ENCODE results near the gene LIPC. TPM values are rescaled to one million over a fixed set of nuclear protein-coding genes. Genes with fewer than 3 reads are reported as not detected.

Gene LIPC
- total RNA-seq, 4 donors from 2014 or later, result 0.48 to 8.2 (median 2.6) TPM; not detected in 1

GRCh38 chr15:58606577-58607080, 174.8 kb downstream of the LIPC start:
- Histone ChIP-seq H3K27me3 (no peaks in the 10 kb centered on the region), H3K27ac (no peak overlapping the region), H3K9me3 (no peaks in the 10 kb centered on the region), H3K4me1 (peaks cover 0 to under 1% (median 0%) of the 10 kb centered on the region in 4 donors), H3K36me3 (peaks cover 0 to 16% (median 0%) of the 10 kb centered on the region in 4 donors), H3K4me3 (no peak overlapping the region)
- 90 to 100% methylated on average over 1 to 4 of the region's 4 CpGs for WGBS, 2 donors (ENCODE audit: low coverage in 1 of 2)
- in situ Hi-C loops (cut with MboI; ENCODE audit: low pct_ligation_motif_present in 1 of 4, low pct_unique_long_range_greater_than_20kb in 1 of 4, low sequenced_read_pairs in 3 of 4) (no loop called here), intact Hi-C loops (cut with DNase I; ENCODE audit: low total_unique reads) (no loop called here)
- TF ChIP-seq POLR2A (IDR thresholded peaks at IDR 0.05) (no peak), POLR2AphosphoS5 (IDR thresholded peaks at IDR 0.05) (no peak), EP300 (IDR thresholded peaks at IDR 0.05; ENCODE audit: low read depth) (no peak)
- TF ChIP-seq, protein P1, sequence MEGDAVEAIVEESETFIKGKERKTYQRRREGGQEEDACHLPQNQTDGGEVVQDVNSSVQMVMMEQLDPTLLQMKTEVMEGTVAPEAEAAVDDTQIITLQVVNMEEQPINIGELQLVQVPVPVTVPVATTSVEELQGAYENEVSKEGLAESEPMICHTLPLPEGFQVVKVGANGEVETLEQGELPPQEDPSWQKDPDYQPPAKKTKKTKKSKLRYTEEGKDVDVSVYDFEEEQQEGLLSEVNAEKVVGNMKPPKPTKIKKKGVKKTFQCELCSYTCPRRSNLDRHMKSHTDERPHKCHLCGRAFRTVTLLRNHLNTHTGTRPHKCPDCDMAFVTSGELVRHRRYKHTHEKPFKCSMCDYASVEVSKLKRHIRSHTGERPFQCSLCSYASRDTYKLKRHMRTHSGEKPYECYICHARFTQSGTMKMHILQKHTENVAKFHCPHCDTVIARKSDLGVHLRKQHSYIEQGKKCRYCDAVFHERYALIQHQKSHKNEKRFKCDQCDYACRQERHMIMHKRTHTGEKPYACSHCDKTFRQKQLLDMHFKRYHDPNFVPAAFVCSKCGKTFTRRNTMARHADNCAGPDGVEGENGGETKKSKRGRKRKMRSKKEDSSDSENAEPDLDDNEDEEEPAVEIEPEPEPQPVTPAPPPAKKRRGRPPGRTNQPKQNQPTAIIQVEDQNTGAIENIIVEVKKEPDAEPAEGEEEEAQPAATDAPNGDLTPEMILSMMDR (IDR thresholded peaks at IDR 0.05), result no peak
- DNase-seq, result no peak

- no peaks in the 10 kb centered on the region for H3K27me3 ChIP-seq
- H3K27ac ChIP-seq, result no peak overlapping the region
- TF ChIP-seq EP300 (IDR thresholded peaks at IDR 0.05; ENCODE audit: low read depth) (no peak), POLR2A (IDR thresholded peaks at IDR 0.05) (no peak), POLR2AphosphoS5 (IDR thresholded peaks at IDR 0.05) (no peak)
- TF ChIP-seq, protein P1 (IDR thresholded peaks at IDR 0.05), result no peak
- intact Hi-C loops (cut with DNase I; ENCODE audit: low total_unique reads) (no loop called here), in situ Hi-C loops (cut with MboI; ENCODE audit: low pct_ligation_motif_present in 1 of 4, low pct_unique_long_range_greater_than_20kb in 1 of 4, low sequenced_read_pairs in 3 of 4) (no loop called here)
- no peak overlapping the region for H3K4me3 ChIP-seq
- H3K36me3 ChIP-seq, result peaks cover 0 to 13% (median 0%) of the 10 kb centered on the region in 4 donors
- H3K4me1 ChIP-seq, result peaks cover 0 to 11% (median 8%) of the 10 kb centered on the region in 4 donors
- no peak for DNase-seq
- WGBS, 2 donors (ENCODE audit: low coverage in 1 of 2), result 79 to 84% methylated on average over 5 of the region's 5 CpGs
- no peaks in the 10 kb centered on the region for H3K9me3 ChIP-seq
Measured at GRCh38 chr15:58608129-58608590, 176.4 kb downstream of the LIPC start.

- H3K4me1 ChIP-seq, result peaks cover 0 to 11% (median 8%) of the 10 kb centered on the region in 4 donors
- no peak overlapping the region for H3K27ac ChIP-seq
- no peaks in the 10 kb centered on the region for H3K27me3 ChIP-seq
- TF ChIP-seq POLR2AphosphoS5 (IDR thresholded peaks at IDR 0.05) (no peak), EP300 (IDR thresholded peaks at IDR 0.05; ENCODE audit: low read depth) (no peak), POLR2A (IDR thresholded peaks at IDR 0.05) (no peak)
- TF ChIP-seq, protein P1 (IDR thresholded peaks at IDR 0.05), result no peak
- H3K9me3 ChIP-seq, result peaks cover 0 to 1% of the 10 kb centered on the region in 2 donors
- intact Hi-C loops (cut with DNase I; ENCODE audit: low total_unique reads) (no loop called here), in situ Hi-C loops (cut with MboI; ENCODE audit: low pct_ligation_motif_present in 1 of 4, low pct_unique_long_range_greater_than_20kb in 1 of 4, low sequenced_read_pairs in 3 of 4) (no loop called here)
- DNase-seq, result no peak
- WGBS, 2 donors (ENCODE audit: low coverage in 1 of 2), result 71 to 82% methylated on average over 1 of the region's 1 CpG
- H3K36me3 ChIP-seq, result peaks cover 0 to 19% (median 0%) of the 10 kb centered on the region in 4 donors
- no peak overlapping the region for H3K4me3 ChIP-seq
Measured at GRCh38 chr15:58608711-58609110, 176.9 kb downstream of the LIPC start.

DNA sequence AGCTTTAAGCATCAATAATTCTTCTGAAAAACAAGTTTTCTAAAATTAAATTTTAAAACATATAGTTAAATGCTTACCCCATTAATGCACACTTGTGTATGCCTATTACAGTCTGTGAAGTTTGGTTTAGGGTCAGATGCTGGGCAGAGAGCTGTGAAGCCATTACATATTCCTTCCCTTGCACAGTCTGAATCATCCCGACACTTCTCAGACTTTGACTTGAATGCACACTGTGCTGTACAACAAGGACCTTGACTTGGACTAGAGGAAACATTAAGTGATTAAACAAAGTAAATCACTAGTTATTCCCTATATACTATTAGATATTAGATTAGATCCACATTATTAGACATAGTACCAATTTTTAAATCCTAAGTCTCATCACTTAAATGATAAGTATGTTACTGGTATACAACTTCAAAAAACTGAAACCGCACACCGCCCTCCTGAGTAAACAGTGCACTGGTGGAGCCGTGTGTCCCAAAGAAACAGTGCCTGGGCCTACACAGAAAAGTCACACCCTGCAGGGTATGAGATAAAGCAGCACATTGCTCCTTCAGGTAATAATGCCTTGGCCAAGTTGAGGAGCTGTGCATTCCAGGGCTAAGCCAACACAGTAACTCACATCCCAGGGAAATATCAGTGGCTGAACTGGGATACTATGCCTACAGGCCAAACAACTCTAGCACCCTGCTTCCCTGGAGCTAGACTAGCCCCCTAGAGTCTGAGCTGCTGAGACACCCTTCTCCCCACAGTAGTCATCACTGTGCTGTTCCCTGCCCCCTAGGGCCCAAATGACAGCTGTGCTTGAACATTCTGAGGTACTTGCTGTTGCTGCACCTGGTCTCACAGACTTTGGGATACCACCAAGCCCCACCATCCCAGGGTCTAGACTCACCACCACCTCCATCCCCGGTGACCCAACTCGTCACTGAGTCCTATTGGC, 180.2 kb downstream of the LIPC start:
- H3K27me3 ChIP-seq, result no peaks in the 10 kb centered on the region
- no peak overlapping the region for H3K4me3 ChIP-seq
- WGBS, 2 donors (ENCODE audit: low coverage in 1 of 2), result 80 to 88% methylated on average over 1 to 6 of the region's 6 CpGs
- peaks cover 0 to 43% (median 6%) of the 10 kb centered on the region in 4 donors for H3K36me3 ChIP-seq
- TF ChIP-seq POLR2AphosphoS5 (IDR thresholded peaks at IDR 0.05) (no peak), EP300 (IDR thresholded peaks at IDR 0.05; ENCODE audit: low read depth) (no peak), POLR2A (IDR thresholded peaks at IDR 0.05) (no peak)
- TF ChIP-seq, protein P1 (IDR thresholded peaks at IDR 0.05), result no peak
- in situ Hi-C loops (cut with MboI; ENCODE audit: low pct_ligation_motif_present in 1 of 4, low pct_unique_long_range_greater_than_20kb in 1 of 4, low sequenced_read_pairs in 3 of 4) (no loop called here), intact Hi-C loops (cut with DNase I; ENCODE audit: low total_unique reads) (no loop called here)
- peaks cover 15 to 20% of the 10 kb centered on the region in 2 donors for H3K9me3 ChIP-seq
- DNase-seq, result peak; percentile 48
- H3K27ac ChIP-seq, result peak overlapping the region in 2 of 4 donors; percentile 15 to 36
- peaks cover 0 to 11% (median 8%) of the 10 kb centered on the region in 4 donors for H3K4me1 ChIP-seq
